ENCODE measurements around the gene CHEK1. TPM values are rescaled to one million over a fixed set of nuclear protein-coding genes. Genes with fewer than 3 reads are reported as not detected.

CHEK1 gene
- total and polyA plus RNA-seq, 9 of the 15 experiments (the other 6 are each of a cell fraction or from before 2014, with no cell fraction given), result 62.6 to 108 (median 87.5) TPM

- H3K4me1 ChIP-seq (replicated peaks in 1 of 2; ENCODE audit: control insufficient read depth in 2 of 2, insufficient read depth in 2 of 2, low read length in 2 of 2), result peaks cover 17 to 18% of the 10 kb centered on the region in 2 experiments
- peak; percentile 24 for ATAC-seq
- peak overlapping the region; percentile 85 for H3K27ac ChIP-seq (ENCODE audit: extremely low read depth, low read depth, low read length)
- H3K4me3 ChIP-seq, result peak overlapping the region; percentile 84
- 0% methylated on average over 15 of the region's 18 CpGs for WGBS (ENCODE audit: insufficient coverage, low coverage, missing lambda C conversion rate)
- ChIA-PET POLR2A (interaction anchor here (0.6 to 2.7 kb wide), 11 partner anchors 7 to 137 kb away, joined by 3 to 13 read pairs (median 4); partner anchors contain the start of genes CHEK1 and EI24), CTCF (ENCODE audit: low intra/inter-chr PET ratio) (no interaction called here)
- H4K20me1 ChIP-seq (replicated peaks; ENCODE audit: control insufficient read depth, insufficient read depth, low read length), result no peaks in the 10 kb centered on the region
- in situ Hi-C loops (cut with MboI), result no loop called here
- peak; percentile 41 to 69 (median 65) for DNase-seq (ENCODE audit: extremely low read depth in 1 of 4, low spot score in 3 of 4)
- peaks cover 38% of the 10 kb centered on the region for H3K36me3 ChIP-seq (ENCODE audit: control insufficient read depth, insufficient read depth, low read length)
- FAIRE-seq, result peak; percentile 85
- H2AFZ ChIP-seq (ENCODE audit: low read depth, low read length), result peak overlapping the region; percentile 82
- H3K27me3 ChIP-seq (ENCODE audit: control insufficient read depth in 2 of 2, insufficient read depth in 2 of 2, low read length in 2 of 2), result no peaks in the 10 kb centered on the region
- no peaks in the 10 kb centered on the region for H3K9me3 ChIP-seq (replicated peaks; ENCODE audit: control insufficient read depth, insufficient read depth, low read depth, low read length)
- H3K9me1 ChIP-seq (ENCODE audit: control insufficient read depth, insufficient read depth, low read length), result no peaks in the 10 kb centered on the region
- peak overlapping the region; percentile 99 for H3K4me2 ChIP-seq (ENCODE audit: insufficient read depth, low read length)
- H3K79me2 ChIP-seq (ENCODE audit: control insufficient read depth, insufficient read depth, low read length), result peaks cover 65% of the 10 kb centered on the region
- BruUV-seq (replicated peaks), result TSS peak; percentile 76
- intact Hi-C loops (cut with micrococcal nuclease), result loop anchor here (5.0 kb wide), 1 partner anchor 34 kb away; the partner anchor contains the start of gene CHEK1
- H3K9ac ChIP-seq (ENCODE audit: insufficient read depth in 1 of 2, low read depth in 2 of 2, low read length in 2 of 2), result peak overlapping the region; percentile 88 to 94
- TF ChIP-seq BCOR (IDR thresholded peaks at IDR 0.05) (no peak; the same call in 1 of the 2 replicates), BMI1 (IDR thresholded peaks at IDR 0.05; ENCODE audit: low read length) (no peak), NFYB (IDR thresholded peaks at IDR 0.05; ENCODE audit: extremely low read depth, insufficient read length) (no peak), PTBP1 (IDR thresholded peaks at IDR 0.05; ENCODE audit: low read depth, low read length) (no peak), SNIP1 (IDR thresholded peaks at IDR 0.05; ENCODE audit: low read depth) (peak; percentile 61; the same call in 1 of the 2 replicates), OTX1 (CRISPR knock-in tag; IDR thresholded peaks at IDR 0.05) (0 out of 2 replicates have a peak, but pooled peaks have one; percentile 11), ARID2 (IDR thresholded peaks at IDR 0.05) (peak; percentile 52; the same call in 1 of the 2 replicates), LCOR (CRISPR knock-in tag; IDR thresholded peaks at IDR 0.05) (no peak), HNRNPLL (IDR thresholded peaks at IDR 0.05; ENCODE audit: low read depth, low read length, poor library complexity, severe bottlenecking) (no peak), NFRKB (IDR thresholded peaks at IDR 0.05; ENCODE audit: low read depth) (peak; percentile 26; the same call in 1 of the 2 replicates), CBX2 (IDR thresholded peaks at IDR 0.05; ENCODE audit: insufficient read depth, low read length, poor library complexity, severe bottlenecking) (no peak), THRB (CRISPR knock-in tag; conservative IDR thresholded peaks at IDR 0.05) (no peak; the same call in none of the 2 replicates), NFE2L1 (tag; IDR thresholded peaks at IDR 0.05; ENCODE audit: borderline replicate concordance, low read depth) (no peak), NKRF (IDR thresholded peaks at IDR 0.05; ENCODE audit: borderline replicate concordance) (0 out of 2 replicates have a peak, but pooled peaks have one; percentile 69), ZNF445 (CRISPR knock-in tag; IDR thresholded peaks at IDR 0.05; ENCODE audit: low read depth) (no peak), FIP1L1 (IDR thresholded peaks at IDR 0.05; ENCODE audit: low read depth, low read length, poor library complexity, severe bottlenecking) (no peak), PHB2 (IDR thresholded peaks at IDR 0.05; ENCODE audit: low read depth) (peak; percentile 59; the same call in 1 of the 2 replicates), SRSF9 (IDR thresholded peaks at IDR 0.05; ENCODE audit: borderline replicate concordance, low read depth, low read length) (no peak), PPARD (CRISPR knock-in tag; IDR thresholded peaks at IDR 0.05) (no peak)
Observed at GRCh38 chr11:125593114-125593820, 31.7 kb upstream of the CHEK1 start.
